Nephron (organoid): Measurements from ENCODE around the gene RGS7.

ENCODE experiments used
- H3K27ac Mint-ChIP-seq, 3 experiments: 2 replicates each; pipeline ENCODE4 v1.8.0; 2020; ENCODE audit warnings: mixed read lengths in 3 of 3, mild to moderate bottlenecking in 2 of 3, moderate library complexity in 1 of 3
- H3K27me3 Mint-ChIP-seq: 2 replicates; pipeline ENCODE4 v1.8.0; 2021; ENCODE audit warnings: low read depth, mild to moderate bottlenecking, moderate library complexity, mixed read lengths
- H3K36me3 Mint-ChIP-seq: 2 replicates; pipeline ENCODE4 v1.8.0; 2020; ENCODE audit warnings: low read depth, mixed read lengths
- H3K4me1 Mint-ChIP-seq: 2 replicates; pipeline ENCODE4 v1.8.0; 2020; ENCODE audit warnings: mixed read lengths
- H3K4me3 Mint-ChIP-seq, 3 experiments: 2 replicates each; pipeline ENCODE4 v1.8.0; 2020; ENCODE audit warnings: mild to moderate bottlenecking in 3 of 3, mixed read lengths in 3 of 3, moderate library complexity in 2 of 3
- H3K9me3 Mint-ChIP-seq: 2 replicates; pipeline ENCODE4 v1.8.0; 2020; ENCODE audit warnings: mixed read lengths
- TF ChIP-seq, protein P1 (sequence below), 3 experiments: fragments of 200-600 bp; sonication (generic); IDR thresholded peaks; one replicate each; pipeline ENCODE4 v1.5.0; 2021; ENCODE audit warnings: antibody characterized with exemption in 3 of 3; ENCODE audit not compliant: unreplicated experiment in 3 of 3

Gene RGS7

GRCh38 chr1:240827786-240828185 lies 529.2 kb downstream of the RGS7 start:
- H3K9me3 Mint-ChIP-seq, result no peaks in the 10 kb centered on the region
- H3K36me3 Mint-ChIP-seq, result no peaks in the 10 kb centered on the region
- peaks cover 13% of the 10 kb centered on the region for H3K27me3 Mint-ChIP-seq
- H3K4me3 Mint-ChIP-seq, result no peak overlapping the region
- no peak overlapping the region for H3K27ac Mint-ChIP-seq
- TF ChIP-seq, protein P1, sequence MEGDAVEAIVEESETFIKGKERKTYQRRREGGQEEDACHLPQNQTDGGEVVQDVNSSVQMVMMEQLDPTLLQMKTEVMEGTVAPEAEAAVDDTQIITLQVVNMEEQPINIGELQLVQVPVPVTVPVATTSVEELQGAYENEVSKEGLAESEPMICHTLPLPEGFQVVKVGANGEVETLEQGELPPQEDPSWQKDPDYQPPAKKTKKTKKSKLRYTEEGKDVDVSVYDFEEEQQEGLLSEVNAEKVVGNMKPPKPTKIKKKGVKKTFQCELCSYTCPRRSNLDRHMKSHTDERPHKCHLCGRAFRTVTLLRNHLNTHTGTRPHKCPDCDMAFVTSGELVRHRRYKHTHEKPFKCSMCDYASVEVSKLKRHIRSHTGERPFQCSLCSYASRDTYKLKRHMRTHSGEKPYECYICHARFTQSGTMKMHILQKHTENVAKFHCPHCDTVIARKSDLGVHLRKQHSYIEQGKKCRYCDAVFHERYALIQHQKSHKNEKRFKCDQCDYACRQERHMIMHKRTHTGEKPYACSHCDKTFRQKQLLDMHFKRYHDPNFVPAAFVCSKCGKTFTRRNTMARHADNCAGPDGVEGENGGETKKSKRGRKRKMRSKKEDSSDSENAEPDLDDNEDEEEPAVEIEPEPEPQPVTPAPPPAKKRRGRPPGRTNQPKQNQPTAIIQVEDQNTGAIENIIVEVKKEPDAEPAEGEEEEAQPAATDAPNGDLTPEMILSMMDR (IDR thresholded peaks at IDR 0.05; ENCODE audit: unreplicated experiment in 3 of 3), result no peak
- H3K4me1 Mint-ChIP-seq, result no peaks in the 10 kb centered on the region

GRCh38 chr1:240824238-240824637 lies 532.8 kb downstream of the RGS7 start:
- no peaks in the 10 kb centered on the region for H3K4me1 Mint-ChIP-seq
- no peak overlapping the region for H3K4me3 Mint-ChIP-seq
- TF ChIP-seq, protein P1 (IDR thresholded peaks at IDR 0.05; ENCODE audit: unreplicated experiment in 3 of 3), result no peak
- H3K27me3 Mint-ChIP-seq, result peaks cover 13% of the 10 kb centered on the region
- H3K9me3 Mint-ChIP-seq, result peaks cover 6% of the 10 kb centered on the region
- no peak overlapping the region for H3K27ac Mint-ChIP-seq
- no peaks in the 10 kb centered on the region for H3K36me3 Mint-ChIP-seq

GRCh38 chr1:240823357-240823756 lies 533.6 kb downstream of the RGS7 start:
- peaks cover 11% of the 10 kb centered on the region for H3K9me3 Mint-ChIP-seq
- TF ChIP-seq, protein P1 (IDR thresholded peaks at IDR 0.05; ENCODE audit: unreplicated experiment in 3 of 3), result no peak
- no peak overlapping the region for H3K27ac Mint-ChIP-seq
- no peak overlapping the region for H3K4me3 Mint-ChIP-seq
- H3K36me3 Mint-ChIP-seq, result no peaks in the 10 kb centered on the region
- H3K27me3 Mint-ChIP-seq, result peaks cover 12% of the 10 kb centered on the region
- no peaks in the 10 kb centered on the region for H3K4me1 Mint-ChIP-seq

- Mint-ChIP-seq H3K27ac (no peak overlapping the region), H3K4me3 (no peak overlapping the region)
These were observed 535.1 kb downstream of the RGS7 start for GRCh38 chr1:240821925-240822324.

GRCh38 chr1:240820816-240821215 lies 536.2 kb downstream of the RGS7 start:
- TF ChIP-seq, protein P1 (IDR thresholded peaks at IDR 0.05; ENCODE audit: unreplicated experiment in 3 of 3), result no peak
- no peak overlapping the region for H3K27ac Mint-ChIP-seq
- H3K4me3 Mint-ChIP-seq, result no peak overlapping the region
- H3K4me1 Mint-ChIP-seq, result no peaks in the 10 kb centered on the region
- peaks cover 13% of the 10 kb centered on the region for H3K9me3 Mint-ChIP-seq
- H3K36me3 Mint-ChIP-seq, result no peaks in the 10 kb centered on the region
- no peaks in the 10 kb centered on the region for H3K27me3 Mint-ChIP-seq

More at GRCh38 chr1:240821925-240822324, 535.1 kb downstream of the RGS7 start:
- Mint-ChIP-seq H3K4me1 (no peaks in the 10 kb centered on the region), H3K27me3 (peaks cover 4% of the 10 kb centered on the region), H3K36me3 (no peaks in the 10 kb centered on the region), H3K9me3 (peaks cover 11% of the 10 kb centered on the region)
- TF ChIP-seq, protein P1 (IDR thresholded peaks at IDR 0.05; ENCODE audit: unreplicated experiment in 3 of 3), result no peak

DNA sequence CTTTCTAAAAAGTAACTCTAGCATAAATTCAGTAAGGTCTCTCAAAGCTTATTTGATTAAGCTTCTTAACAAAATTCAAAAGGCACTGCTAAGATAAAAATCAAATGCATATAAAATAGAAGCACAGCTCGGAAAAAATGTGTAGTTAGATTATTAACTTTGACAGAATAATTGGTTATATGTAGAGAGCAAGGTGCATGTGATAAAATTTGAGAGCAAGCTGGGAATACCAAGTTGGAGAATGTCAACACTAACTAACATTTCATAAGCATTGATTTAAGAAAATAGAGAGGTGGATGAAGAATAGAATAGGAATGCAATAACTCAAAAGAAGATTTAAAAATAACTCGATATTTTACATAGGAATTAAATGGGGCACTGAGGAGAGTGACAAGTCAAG lies 540.5 kb downstream of the RGS7 start:
- Mint-ChIP-seq H3K27me3 (no peaks in the 10 kb centered on the region), H3K4me1 (no peaks in the 10 kb centered on the region), H3K9me3 (peaks cover 13% of the 10 kb centered on the region), H3K27ac (peak overlapping the region in 1 of 3 experiments; percentile 38), H3K36me3 (no peaks in the 10 kb centered on the region), H3K4me3 (no peak overlapping the region)
- TF ChIP-seq, protein P1 (IDR thresholded peaks at IDR 0.05; ENCODE audit: unreplicated experiment in 3 of 3), result no peak
